IPS DF 19.7 (cell line): ENCODE measurements around the gene MROH9.

Experiments
- DNase-seq: peaks from one replicate; pipeline ENCODE4 v3.0.0-alpha.2; 2013; ENCODE audit warnings: low read depth, low spot score

The MROH9 gene

GRCh38 chr1:171081763-171082201, 146.4 kb downstream of the MROH9 start:
- DNase-seq = no peak

DNA sequence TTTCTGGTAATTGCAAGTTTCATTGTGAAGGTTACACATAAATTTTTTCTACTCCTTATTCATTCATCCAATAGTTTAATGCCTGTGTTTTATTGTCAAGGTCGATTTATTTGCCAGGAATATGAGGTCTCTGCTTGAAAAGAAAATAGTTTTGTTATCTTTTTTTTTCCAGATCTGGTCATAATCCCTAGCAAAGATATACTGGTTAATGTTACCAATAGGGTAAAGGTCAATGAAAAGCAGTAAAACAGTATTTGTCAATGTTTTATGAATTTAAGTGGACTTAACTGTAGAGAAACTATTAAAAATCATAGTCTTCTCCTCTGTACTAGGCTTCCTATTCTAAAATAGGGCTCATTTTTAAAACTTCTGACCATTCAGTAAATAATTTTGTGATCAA, 147.3 kb downstream of the MROH9 start:
- no peak for DNase-seq

- DNase-seq = no peak
These were observed 147.9 kb downstream of the MROH9 start for GRCh38 chr1:171083222-171083621.

GRCh38 chr1:171084091-171084490, 148.8 kb downstream of the MROH9 start:
- DNase-seq = no peak

DNA sequence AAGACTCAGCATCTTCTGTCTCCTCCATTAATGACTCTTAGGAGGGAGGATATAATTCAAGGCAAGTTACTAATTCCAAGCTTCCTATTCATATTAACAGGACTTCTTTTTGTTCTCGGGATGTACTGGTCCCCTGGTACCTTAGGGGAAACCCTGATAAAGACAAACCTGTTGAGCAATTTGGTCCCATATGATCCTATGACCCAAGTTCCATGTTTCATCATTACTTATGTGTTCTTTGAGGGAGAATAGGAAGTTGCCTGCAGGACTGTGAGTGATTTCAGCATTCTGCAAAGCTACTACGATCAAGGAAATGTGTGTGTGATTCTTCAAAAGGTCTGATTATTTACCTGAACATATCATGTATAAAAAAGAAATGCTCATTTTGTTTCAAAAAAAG, 149.5 kb downstream of the MROH9 start:
- no peak for DNase-seq

- no peak for DNase-seq
These were observed 152.6 kb downstream of the MROH9 start for GRCh38 chr1:171087896-171088295.

DNA sequence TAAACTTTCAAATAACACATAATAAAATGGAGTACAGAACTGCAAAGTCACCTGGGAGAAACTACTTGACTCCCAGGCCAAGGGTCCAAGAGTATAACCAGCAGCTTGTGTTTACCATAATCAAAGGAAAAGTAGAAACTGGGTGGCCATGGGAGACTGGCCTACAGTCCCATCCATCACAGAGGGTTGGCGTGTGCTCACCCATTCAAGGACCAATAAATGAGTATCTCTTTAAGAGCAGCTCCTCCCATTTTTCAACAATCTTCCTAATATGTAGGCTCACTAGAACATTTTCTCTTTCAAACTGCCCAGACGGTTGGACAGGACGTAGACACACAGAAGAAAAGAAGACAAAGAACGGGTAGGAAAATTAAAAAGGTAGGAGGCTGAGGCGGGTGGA, 155.3 kb downstream of the MROH9 start, which contains the start of gene FMO3:
Gene FMO3, plus strand, starts transcription at position 302 of the 400 bp plus-strand sequence. CDS start 1,754 bp downstream, outside the sequence.
- DNase-seq = no peak

DNA sequence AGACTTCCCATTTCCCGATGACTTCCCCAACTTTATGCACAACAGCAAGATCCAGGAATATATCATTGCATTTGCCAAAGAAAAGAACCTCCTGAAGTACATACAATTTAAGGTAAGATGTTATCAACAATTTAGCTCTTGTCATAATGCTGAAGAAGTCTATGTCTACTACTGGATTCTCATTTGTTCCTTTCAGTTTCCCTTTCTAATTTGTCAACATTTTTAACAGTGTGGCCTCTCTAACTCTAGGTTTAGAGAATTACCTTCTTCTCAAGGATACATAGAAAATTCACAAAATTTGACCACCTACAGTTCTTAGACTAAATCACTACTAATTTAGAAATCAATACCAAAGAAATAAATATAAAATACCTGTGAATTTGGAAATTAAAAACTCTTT, 168.5 kb downstream of the MROH9 start:
- no peak for DNase-seq

DNA sequence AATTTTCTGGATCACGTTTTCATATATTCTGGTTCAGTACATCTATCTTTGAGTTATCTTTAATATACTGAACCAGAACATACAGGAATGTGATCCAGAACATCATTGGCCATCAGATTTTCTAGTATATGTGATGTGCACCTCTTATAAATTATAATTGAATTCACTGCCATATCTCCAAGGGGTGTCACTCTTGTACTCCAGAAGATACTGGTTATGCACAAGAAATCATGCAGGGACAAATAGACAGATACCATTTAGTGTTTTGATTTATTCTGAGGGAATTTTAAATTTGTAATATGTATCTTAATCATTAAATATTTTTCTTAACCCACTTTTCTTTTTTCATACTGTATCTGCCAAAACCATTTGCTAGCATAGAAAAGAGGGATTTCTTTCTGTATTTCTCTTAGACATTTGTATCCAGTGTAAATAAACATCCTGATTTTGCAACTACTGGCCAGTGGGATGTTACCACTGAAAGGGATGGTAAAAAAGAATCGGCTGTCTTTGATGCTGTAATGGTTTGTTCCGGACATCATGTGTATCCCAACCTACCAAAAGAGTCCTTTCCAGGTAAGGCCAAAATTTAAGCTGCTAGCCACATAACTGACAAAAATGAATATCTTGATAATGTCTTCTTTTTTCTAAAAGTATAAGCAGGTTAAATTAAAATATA, 172.1 kb downstream of the MROH9 start:
- no peak for DNase-seq

- DNase-seq = no peak
These were observed 172.6 kb downstream of the MROH9 start for GRCh38 chr1:171107969-171108368.

GRCh38 chr1:171109966-171110365, 174.6 kb downstream of the MROH9 start:
- DNase-seq = no peak

- no peak for DNase-seq
These were observed 175.4 kb downstream of the MROH9 start for GRCh38 chr1:171110621-171111326.

DNA sequence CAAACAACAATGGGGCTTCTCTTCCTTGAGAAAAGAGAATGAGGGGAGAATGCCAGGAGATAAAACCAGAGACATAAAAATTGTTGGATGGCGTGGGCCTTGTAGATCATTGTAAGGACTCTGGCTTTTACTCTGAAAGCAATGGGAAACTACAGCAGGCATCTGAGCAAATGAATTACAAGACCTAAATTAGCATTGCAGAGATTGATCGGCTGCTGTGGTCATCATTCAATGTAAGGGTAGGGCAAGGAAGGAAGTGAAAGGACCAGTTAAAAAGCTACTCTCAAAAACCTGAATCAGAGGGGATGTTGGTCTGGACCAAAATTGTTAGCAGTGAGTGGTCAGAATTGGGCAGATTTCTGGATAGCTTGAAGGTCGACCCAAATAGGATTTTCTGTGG, 176.8 kb downstream of the MROH9 start:
- no peak for DNase-seq

DNA sequence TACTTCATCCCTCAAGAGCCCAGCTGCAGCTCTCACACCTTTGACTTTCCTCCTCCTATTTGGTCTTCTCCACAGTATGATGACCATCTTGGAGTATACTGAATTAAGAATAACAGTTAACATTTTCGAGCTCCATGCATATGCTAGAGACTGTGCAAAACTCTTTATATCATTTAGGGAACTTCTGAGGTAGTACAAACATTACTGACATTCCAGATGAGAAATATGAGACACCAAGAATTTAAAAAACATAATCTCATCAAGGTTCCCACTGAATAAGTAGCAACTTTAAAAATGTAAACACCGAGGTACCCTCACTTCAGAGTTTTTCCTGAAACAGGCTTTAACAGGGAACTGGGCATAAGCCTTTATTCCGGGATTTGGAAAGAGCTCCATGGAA, 178.0 kb downstream of the MROH9 start:
- no peak for DNase-seq
